ENCODE measurements around the gene IER5L. TPM values are rescaled to one million over a fixed set of nuclear protein-coding genes. Genes with fewer than 3 reads are reported as not detected.

IER5L gene
- total and polyA plus RNA-seq, 2 of the 8 experiments (the other 6 are each of a cell fraction or from before 2014, with no cell fraction given): 0.65 to 1.0 TPM

DNA sequence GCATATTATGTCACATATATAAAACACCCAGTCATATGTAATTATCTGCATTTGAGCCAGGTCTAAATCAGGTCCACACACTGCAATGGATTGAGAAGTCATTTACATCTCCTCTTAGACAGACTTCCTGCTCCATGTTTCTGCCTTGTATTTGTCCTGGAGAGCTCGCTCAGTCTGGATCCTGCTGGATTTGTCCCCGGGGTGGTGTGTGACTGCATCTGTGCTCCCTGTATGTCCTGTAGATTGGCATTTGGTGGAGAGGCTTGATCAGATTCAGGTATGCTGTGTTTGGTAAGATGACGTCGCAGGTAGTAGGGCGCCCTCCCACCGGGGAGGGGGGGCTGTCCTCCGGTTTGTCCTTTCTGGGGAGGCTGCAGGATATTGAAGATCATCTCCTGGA, 33.6 kb upstream of the IER5L start (continued):
- TF ChIP-seq, protein P1, sequence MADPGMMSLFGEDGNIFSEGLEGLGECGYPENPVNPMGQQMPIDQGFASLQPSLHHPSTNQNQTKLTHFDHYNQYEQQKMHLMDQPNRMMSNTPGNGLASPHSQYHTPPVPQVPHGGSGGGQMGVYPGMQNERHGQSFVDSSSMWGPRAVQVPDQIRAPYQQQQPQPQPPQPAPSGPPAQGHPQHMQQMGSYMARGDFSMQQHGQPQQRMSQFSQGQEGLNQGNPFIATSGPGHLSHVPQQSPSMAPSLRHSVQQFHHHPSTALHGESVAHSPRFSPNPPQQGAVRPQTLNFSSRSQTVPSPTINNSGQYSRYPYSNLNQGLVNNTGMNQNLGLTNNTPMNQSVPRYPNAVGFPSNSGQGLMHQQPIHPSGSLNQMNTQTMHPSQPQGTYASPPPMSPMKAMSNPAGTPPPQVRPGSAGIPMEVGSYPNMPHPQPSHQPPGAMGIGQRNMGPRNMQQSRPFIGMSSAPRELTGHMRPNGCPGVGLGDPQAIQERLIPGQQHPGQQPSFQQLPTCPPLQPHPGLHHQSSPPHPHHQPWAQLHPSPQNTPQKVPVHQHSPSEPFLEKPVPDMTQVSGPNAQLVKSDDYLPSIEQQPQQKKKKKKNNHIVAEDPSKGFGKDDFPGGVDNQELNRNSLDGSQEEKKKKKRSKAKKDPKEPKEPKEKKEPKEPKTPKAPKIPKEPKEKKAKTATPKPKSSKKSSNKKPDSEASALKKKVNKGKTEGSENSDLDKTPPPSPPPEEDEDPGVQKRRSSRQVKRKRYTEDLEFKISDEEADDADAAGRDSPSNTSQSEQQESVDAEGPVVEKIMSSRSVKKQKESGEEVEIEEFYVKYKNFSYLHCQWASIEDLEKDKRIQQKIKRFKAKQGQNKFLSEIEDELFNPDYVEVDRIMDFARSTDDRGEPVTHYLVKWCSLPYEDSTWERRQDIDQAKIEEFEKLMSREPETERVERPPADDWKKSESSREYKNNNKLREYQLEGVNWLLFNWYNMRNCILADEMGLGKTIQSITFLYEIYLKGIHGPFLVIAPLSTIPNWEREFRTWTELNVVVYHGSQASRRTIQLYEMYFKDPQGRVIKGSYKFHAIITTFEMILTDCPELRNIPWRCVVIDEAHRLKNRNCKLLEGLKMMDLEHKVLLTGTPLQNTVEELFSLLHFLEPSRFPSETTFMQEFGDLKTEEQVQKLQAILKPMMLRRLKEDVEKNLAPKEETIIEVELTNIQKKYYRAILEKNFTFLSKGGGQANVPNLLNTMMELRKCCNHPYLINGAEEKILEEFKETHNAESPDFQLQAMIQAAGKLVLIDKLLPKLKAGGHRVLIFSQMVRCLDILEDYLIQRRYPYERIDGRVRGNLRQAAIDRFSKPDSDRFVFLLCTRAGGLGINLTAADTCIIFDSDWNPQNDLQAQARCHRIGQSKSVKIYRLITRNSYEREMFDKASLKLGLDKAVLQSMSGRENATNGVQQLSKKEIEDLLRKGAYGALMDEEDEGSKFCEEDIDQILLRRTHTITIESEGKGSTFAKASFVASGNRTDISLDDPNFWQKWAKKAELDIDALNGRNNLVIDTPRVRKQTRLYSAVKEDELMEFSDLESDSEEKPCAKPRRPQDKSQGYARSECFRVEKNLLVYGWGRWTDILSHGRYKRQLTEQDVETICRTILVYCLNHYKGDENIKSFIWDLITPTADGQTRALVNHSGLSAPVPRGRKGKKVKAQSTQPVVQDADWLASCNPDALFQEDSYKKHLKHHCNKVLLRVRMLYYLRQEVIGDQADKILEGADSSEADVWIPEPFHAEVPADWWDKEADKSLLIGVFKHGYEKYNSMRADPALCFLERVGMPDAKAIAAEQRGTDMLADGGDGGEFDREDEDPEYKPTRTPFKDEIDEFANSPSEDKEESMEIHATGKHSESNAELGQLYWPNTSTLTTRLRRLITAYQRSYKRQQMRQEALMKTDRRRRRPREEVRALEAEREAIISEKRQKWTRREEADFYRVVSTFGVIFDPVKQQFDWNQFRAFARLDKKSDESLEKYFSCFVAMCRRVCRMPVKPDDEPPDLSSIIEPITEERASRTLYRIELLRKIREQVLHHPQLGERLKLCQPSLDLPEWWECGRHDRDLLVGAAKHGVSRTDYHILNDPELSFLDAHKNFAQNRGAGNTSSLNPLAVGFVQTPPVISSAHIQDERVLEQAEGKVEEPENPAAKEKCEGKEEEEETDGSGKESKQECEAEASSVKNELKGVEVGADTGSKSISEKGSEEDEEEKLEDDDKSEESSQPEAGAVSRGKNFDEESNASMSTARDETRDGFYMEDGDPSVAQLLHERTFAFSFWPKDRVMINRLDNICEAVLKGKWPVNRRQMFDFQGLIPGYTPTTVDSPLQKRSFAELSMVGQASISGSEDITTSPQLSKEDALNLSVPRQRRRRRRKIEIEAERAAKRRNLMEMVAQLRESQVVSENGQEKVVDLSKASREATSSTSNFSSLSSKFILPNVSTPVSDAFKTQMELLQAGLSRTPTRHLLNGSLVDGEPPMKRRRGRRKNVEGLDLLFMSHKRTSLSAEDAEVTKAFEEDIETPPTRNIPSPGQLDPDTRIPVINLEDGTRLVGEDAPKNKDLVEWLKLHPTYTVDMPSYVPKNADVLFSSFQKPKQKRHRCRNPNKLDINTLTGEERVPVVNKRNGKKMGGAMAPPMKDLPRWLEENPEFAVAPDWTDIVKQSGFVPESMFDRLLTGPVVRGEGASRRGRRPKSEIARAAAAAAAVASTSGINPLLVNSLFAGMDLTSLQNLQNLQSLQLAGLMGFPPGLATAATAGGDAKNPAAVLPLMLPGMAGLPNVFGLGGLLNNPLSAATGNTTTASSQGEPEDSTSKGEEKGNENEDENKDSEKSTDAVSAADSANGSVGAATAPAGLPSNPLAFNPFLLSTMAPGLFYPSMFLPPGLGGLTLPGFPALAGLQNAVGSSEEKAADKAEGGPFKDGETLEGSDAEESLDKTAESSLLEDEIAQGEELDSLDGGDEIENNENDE (IDR thresholded peaks at IDR 0.05; ENCODE audit: insufficient replicate concordance, low read length): no peak
- no peak for TF ChIP-seq TAF1 (IDR thresholded peaks at IDR 0.05; ENCODE audit: low read depth, low read length)
- no peak for TF ChIP-seq EGR1 (IDR thresholded peaks at IDR 0.05; ENCODE audit: borderline replicate concordance, low read depth, low read length)
- TF ChIP-seq USF2 (IDR thresholded peaks at IDR 0.05; ENCODE audit: low read length): no peak
- no peak for TF ChIP-seq RAD21 (IDR thresholded peaks at IDR 0.05 in 1 of 2, conservative IDR thresholded peaks at IDR 0.05 in 1 of 2; ENCODE audit: low read depth in 2 of 2, low read length in 2 of 2)
- no peak for TF ChIP-seq NRF1 (IDR thresholded peaks at IDR 0.05; ENCODE audit: low read depth, low read length)
- TF ChIP-seq ASH2L (IDR thresholded peaks at IDR 0.05; ENCODE audit: low read length): no peak
- TF ChIP-seq KDM4A (IDR thresholded peaks at IDR 0.05; ENCODE audit: low read depth, low read length, severe bottlenecking): no peak
- TF ChIP-seq BCL11A (IDR thresholded peaks at IDR 0.05; ENCODE audit: low read depth in 2 of 2, low read length in 2 of 2): no peak
